DMS114 treated with DMSO at 0.1 percent for 48 hours (cell line): ENCODE data around the gene NME9.

Source experiments
- DNase-seq: peaks from one replicate; lab custom pipeline; 2025; ENCODE audit not compliant: unreplicated experiment; lab: John Stamatoyannopoulos, UW

NME9 gene

GRCh38 chr3:138284957-138285477 is 44.6 kb downstream of the NME9 start:
- DNase-seq: no peak

GRCh38 chr3:138284079-138284478 is 45.6 kb downstream of the NME9 start:
- no peak for DNase-seq

- DNase-seq: no peak
These were observed 46.8 kb downstream of the NME9 start for GRCh38 chr3:138282836-138283235.

GRCh38 chr3:138281561-138281960 is 48.1 kb downstream of the NME9 start:
- DNase-seq: no peak

- DNase-seq: no peak
These were observed 58.4 kb downstream of the NME9 start for GRCh38 chr3:138271189-138271794.

GRCh38 chr3:138270245-138270644 is 59.4 kb downstream of the NME9 start:
- no peak for DNase-seq

GRCh38 chr3:138267083-138267482 is 62.6 kb downstream of the NME9 start:
- DNase-seq: no peak

GRCh38 chr3:138265745-138266144 is 63.9 kb downstream of the NME9 start:
- DNase-seq: no peak

- no peak for DNase-seq
These were observed 66.5 kb downstream of the NME9 start for GRCh38 chr3:138263104-138263503.

GRCh38 chr3:138260611-138261010 is 69.0 kb downstream of the NME9 start:
- DNase-seq: no peak

- no peak for DNase-seq
These were observed 70.5 kb downstream of the NME9 start for GRCh38 chr3:138259126-138259525.

- DNase-seq: no peak
These were observed 71.7 kb downstream of the NME9 start for GRCh38 chr3:138257986-138258385.

GRCh38 chr3:138256022-138256421 is 73.6 kb downstream of the NME9 start:
- no peak for DNase-seq

GRCh38 chr3:138254216-138254615 is 75.4 kb downstream of the NME9 start:
- DNase-seq: no peak

GRCh38 chr3:138253609-138254008 is 76.0 kb downstream of the NME9 start:
- no peak for DNase-seq
